ENCODE data around the gene PCDHGA11. TPM values are rescaled to one million over a fixed set of nuclear protein-coding genes. Genes with fewer than 3 reads are reported as not detected.
A peak's percentile ranks its signal among the peaks of the same experiment; 100 is the strongest.
"Not testable (repeated sequence)": the region's sequence is repeated elsewhere in the genome, so short reads cannot be mapped to it uniquely, and the experiment has no call there.

The PCDHGA11 gene
- total RNA-seq, 1 donor from 2014 or later = 5.1 TPM

GRCh38 chr5:141398608-141399007, 22.2 kb upstream of the PCDHGA11 start:
- DNase-seq (ENCODE audit: low spot score) = no peak

GRCh38 chr5:141399555-141400258, 21.1 kb upstream of the PCDHGA11 start:
- DNase-seq (ENCODE audit: low spot score) = no peak

- DNase-seq (ENCODE audit: low spot score) = no peak
Measured at GRCh38 chr5:141402553-141403243, 18.2 kb upstream of the PCDHGA11 start, which contains the start of gene PCDHGA9. TSS of gene PCDHGA9 (plus strand) at chr5:141402778. CDS start at chr5:141402953, 175 bp downstream.

GRCh38 chr5:141403387-141403786, 17.5 kb upstream of the PCDHGA11 start:
- DNase-seq (ENCODE audit: low spot score) = no peak

- not testable (repeated sequence) for DNase-seq (ENCODE audit: low spot score)
Measured at GRCh38 chr5:141407790-141408505, 12.9 kb upstream of the PCDHGA11 start, which contains the start of gene PCDHGB6. TSS of gene PCDHGB6 (plus strand) at chr5:141408021. CDS start at chr5:141408203, 182 bp downstream.

- no peak for DNase-seq (ENCODE audit: low spot score)
Measured at GRCh38 chr5:141409598-141410306, 11.1 kb upstream of the PCDHGA11 start.

GRCh38 chr5:141411575-141411974, 9.3 kb upstream of the PCDHGA11 start:
- no peak for DNase-seq (ENCODE audit: low spot score)

- no peak for DNase-seq (ENCODE audit: low spot score)
Measured at GRCh38 chr5:141412854-141413539, 7.9 kb upstream of the PCDHGA11 start, which contains the start of gene PCDHGA10. TSS of gene PCDHGA10 (plus strand) at chr5:141412987. CDS start at chr5:141413176, 189 bp downstream.

- DNase-seq (ENCODE audit: low spot score) = no peak
Measured at GRCh38 chr5:141413540-141414069, 7.2 kb upstream of the PCDHGA11 start.

GRCh38 chr5:141414548-141415274, 6.1 kb upstream of the PCDHGA11 start:
- not testable (repeated sequence) for DNase-seq (ENCODE audit: low spot score)

- DNase-seq (ENCODE audit: low spot score) = not testable (repeated sequence)
Measured at GRCh38 chr5:141415275-141415618, 5.6 kb upstream of the PCDHGA11 start.

GRCh38 chr5:141417494-141418172, 3.2 kb upstream of the PCDHGA11 start, which contains the start of gene PCDHGB7:
TSS of gene PCDHGB7 (plus strand) at chr5:141417677. CDS start at chr5:141417860, 183 bp downstream.
- peak; percentile 61 for DNase-seq (ENCODE audit: low spot score)

- DNase-seq (ENCODE audit: low spot score) = no peak
Measured at GRCh38 chr5:141419074-141419880, 1.6 kb upstream of the PCDHGA11 start.

GRCh38 chr5:141421489-141421855, 621 bp downstream of the PCDHGA11 start:
- no peak for DNase-seq (ENCODE audit: low spot score)

- no peak for DNase-seq (ENCODE audit: low spot score)
Measured at GRCh38 chr5:141422742-141423291, 2.0 kb downstream of the PCDHGA11 start.

- no peak for DNase-seq (ENCODE audit: low spot score)
Measured at GRCh38 chr5:141427783-141428426, 7.1 kb downstream of the PCDHGA11 start.

GRCh38 chr5:141430332-141431113, 9.7 kb downstream of the PCDHGA11 start, which contains the start of gene PCDHGA12:
TSS of gene PCDHGA12 (plus strand) at chr5:141430507. CDS start at chr5:141430760, 253 bp downstream.
- no peak for DNase-seq (ENCODE audit: low spot score)

Data from ureter (tissue), 1 donor.